HL-60 (cell line): ENCODE measurements around the gene EXOC7.

Experiments
- GABPA ChIP-seq: IDR thresholded peaks from 2 replicates; pipeline ENCODE4 v1.6.1; 2012; ENCODE audit warnings: low read depth
- POLR2AphosphoS5 ChIP-seq: IDR thresholded peaks from 2 replicates; pipeline ENCODE4 v1.6.1; 2012; ENCODE audit warnings: low read depth
- TF ChIP-seq, protein P1 (sequence below): IDR thresholded peaks from one replicate; pipeline ENCODE4 v1.5.1; 2011; ENCODE audit warnings: low read length, control low read depth, inconsistent platforms; ENCODE audit not compliant: insufficient read depth
- TF ChIP-seq, protein P2 (sequence below): IDR thresholded peaks from 2 replicates; pipeline ENCODE4 v1.6.1; 2012; ENCODE audit warnings: low read depth; ENCODE audit not compliant: insufficient replicate concordance

DNA sequence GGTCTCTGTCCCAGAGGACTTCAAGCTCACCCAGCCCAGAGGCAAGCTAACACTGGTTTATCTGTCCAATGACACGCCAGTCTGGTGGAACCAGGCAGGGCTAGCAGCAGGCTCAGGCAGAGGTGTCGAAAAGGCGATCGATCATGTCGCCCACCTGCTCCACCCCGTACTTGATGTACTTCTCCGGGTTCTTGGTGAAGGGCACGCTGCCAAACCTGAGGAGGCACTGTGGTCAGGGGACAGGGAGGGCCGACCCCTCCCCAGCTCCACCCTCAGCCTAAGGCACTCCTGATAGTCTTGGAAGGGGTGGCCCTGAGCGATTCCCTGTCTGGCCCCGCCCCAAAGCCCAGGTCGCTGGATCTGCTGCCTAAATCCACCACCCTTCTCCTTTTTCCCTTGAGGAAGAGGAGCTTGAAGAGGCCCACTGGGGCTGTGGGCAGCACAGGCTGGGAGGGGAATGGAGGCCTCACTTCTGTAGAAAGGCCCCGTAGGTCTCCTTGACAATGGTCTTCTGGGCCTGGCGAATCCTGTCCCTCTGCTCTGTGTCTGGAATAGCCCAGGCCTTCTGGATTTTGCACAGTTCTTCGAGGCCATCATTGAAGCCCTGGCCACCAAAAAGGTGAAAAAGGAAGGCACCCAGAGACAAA is 19.9 kb downstream of the EXOC7 start:
- TF ChIP-seq, protein P1, sequence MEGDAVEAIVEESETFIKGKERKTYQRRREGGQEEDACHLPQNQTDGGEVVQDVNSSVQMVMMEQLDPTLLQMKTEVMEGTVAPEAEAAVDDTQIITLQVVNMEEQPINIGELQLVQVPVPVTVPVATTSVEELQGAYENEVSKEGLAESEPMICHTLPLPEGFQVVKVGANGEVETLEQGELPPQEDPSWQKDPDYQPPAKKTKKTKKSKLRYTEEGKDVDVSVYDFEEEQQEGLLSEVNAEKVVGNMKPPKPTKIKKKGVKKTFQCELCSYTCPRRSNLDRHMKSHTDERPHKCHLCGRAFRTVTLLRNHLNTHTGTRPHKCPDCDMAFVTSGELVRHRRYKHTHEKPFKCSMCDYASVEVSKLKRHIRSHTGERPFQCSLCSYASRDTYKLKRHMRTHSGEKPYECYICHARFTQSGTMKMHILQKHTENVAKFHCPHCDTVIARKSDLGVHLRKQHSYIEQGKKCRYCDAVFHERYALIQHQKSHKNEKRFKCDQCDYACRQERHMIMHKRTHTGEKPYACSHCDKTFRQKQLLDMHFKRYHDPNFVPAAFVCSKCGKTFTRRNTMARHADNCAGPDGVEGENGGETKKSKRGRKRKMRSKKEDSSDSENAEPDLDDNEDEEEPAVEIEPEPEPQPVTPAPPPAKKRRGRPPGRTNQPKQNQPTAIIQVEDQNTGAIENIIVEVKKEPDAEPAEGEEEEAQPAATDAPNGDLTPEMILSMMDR: no peak
- no peak for TF ChIP-seq POLR2AphosphoS5
- TF ChIP-seq, protein P2, sequence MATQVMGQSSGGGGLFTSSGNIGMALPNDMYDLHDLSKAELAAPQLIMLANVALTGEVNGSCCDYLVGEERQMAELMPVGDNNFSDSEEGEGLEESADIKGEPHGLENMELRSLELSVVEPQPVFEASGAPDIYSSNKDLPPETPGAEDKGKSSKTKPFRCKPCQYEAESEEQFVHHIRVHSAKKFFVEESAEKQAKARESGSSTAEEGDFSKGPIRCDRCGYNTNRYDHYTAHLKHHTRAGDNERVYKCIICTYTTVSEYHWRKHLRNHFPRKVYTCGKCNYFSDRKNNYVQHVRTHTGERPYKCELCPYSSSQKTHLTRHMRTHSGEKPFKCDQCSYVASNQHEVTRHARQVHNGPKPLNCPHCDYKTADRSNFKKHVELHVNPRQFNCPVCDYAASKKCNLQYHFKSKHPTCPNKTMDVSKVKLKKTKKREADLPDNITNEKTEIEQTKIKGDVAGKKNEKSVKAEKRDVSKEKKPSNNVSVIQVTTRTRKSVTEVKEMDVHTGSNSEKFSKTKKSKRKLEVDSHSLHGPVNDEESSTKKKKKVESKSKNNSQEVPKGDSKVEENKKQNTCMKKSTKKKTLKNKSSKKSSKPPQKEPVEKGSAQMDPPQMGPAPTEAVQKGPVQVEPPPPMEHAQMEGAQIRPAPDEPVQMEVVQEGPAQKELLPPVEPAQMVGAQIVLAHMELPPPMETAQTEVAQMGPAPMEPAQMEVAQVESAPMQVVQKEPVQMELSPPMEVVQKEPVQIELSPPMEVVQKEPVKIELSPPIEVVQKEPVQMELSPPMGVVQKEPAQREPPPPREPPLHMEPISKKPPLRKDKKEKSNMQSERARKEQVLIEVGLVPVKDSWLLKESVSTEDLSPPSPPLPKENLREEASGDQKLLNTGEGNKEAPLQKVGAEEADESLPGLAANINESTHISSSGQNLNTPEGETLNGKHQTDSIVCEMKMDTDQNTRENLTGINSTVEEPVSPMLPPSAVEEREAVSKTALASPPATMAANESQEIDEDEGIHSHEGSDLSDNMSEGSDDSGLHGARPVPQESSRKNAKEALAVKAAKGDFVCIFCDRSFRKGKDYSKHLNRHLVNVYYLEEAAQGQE: no peak
- no peak for TF ChIP-seq GABPA
